Fibroblast of skin of left biceps (primary cell): ENCODE measurements around the gene DUSP16.
"Not testable (repeated sequence)": the region's sequence is repeated elsewhere in the genome, so short reads cannot be mapped to it uniquely, and the experiment has no call there.

ENCODE experiments used
- DNase-seq, 2 experiments: peaks; one replicate each; pipeline ENCODE4 v3.0.0-alpha.2; 2013; ENCODE audit warnings: low read depth in 2 of 2

Gene DUSP16

DNA sequence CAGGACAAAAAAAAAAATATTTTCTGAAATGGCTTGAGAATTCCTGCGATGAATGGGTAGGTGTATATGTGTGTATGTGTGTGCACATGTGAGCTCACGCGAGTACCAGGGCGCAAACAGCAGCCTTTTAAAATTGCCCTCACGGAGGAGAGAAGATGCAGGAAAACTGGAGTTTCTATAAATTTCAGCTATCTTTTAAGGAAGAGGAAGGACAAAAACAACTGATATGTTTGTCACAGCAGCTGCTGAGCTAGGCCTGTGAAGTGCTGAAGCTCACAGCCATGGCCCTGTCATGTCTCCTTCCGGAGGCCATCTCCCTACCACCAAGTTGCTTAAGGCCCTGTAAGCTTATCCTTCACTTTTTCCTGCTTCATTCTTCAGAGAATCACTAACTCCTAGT, 40.8 kb downstream of the DUSP16 start:
- DNase-seq = no peak

DNA sequence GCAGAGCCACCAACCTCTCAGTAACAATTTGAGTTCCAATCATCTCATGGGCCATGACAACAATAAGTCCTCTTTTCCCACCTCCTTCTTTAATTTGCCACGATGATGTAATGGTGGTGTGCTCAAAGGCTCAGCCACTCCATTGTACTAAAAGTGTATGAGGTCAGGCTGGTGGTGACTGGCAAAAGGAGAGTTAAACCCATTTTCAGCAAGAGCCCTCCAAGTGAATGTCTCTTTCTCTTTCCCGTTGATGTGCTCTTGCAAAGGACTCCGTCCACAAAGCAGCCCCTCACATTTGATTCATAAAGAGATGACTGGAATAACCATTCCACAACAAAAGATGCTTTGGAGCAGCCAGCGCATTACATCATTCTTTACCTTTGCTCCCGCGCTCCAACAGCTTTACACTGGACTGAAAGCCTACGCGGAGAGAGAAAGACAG, 41.6 kb downstream of the DUSP16 start:
- no peak for DNase-seq

DNA sequence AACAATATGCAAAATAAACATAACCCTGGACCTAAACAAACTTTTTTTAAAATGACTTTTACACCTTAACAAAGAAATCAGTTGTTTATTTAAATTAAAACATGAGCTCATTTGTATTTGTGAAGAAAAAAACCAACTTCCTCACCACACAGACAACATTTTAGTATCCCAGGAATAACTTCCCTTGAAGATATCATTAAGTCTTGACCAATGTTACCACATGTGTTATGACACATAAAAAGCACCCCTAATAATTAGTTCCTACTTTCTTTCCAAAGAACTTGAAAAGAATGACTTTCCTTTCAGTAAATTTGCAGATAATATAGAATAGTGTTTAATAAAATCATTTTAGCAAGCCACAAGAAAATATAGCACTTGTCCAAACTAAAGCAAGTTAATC, 42.4 kb downstream of the DUSP16 start:
- DNase-seq = no peak

DNA sequence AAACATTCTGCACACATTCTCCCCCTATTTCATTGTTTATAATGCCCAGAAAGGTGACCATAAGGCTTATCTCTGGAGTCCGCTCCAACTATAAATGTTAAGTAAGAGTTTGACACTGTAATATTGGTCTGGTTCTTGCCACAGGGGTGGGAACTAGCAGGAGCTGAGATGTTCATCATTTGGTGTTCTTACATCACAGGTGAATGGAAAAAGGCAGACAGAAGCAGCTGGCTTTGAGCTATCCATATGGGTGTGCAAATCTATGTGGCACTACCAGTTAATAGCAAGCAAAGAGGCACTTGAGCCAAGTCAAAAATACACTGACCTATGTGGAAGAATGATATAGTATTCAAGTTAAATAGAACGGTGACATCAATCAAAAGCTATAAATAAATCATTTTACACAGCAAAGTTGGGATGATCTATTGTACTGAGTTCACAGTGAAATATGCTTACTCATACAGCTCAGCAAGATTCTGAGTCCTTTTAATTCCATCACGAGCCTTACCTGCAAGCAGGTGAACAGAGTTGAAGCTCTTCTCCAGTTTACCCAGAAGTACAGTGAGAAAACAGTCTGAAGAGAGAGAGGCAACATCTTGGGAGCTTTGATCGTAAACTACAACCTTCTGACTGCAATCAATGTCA, 43.2 kb downstream of the DUSP16 start:
- DNase-seq = no peak

DNA sequence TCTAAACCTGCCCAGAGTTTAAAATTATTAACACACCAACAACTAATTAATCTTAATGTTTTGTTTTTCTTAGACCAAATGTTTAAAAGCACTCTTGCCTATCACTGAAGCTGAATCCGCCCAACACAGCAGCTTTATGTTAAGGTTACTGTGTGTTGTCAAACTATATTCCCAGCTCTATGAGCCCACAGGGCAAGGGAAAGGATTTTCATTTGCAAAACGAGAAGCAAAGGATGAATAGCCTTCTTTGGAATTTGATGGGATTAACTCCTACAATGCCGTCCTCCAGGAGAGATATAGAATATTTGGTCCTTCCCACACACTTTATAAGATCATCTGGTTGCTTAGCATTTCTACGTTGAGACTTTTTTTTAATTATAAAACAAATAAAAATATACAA, 43.7 kb downstream of the DUSP16 start:
- no peak for DNase-seq

DNA sequence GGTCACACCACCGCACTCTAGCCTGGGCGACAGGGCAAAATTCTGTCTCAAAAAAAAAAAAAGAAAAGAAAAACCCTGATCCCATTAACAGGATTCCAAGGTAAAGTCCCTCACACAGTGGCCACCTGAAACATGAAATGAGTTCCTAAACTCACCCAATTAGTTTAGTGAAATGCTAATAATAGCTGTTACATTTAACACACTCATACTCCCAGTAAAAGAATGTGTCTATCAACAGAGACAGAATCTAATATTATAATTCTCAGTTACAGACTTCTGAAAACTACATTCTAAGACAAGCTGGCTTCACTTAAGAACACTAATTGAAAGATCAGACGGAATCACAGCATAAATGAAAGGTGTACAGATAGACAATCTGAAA, 44.2 kb downstream of the DUSP16 start:
- DNase-seq = no peak

DNA sequence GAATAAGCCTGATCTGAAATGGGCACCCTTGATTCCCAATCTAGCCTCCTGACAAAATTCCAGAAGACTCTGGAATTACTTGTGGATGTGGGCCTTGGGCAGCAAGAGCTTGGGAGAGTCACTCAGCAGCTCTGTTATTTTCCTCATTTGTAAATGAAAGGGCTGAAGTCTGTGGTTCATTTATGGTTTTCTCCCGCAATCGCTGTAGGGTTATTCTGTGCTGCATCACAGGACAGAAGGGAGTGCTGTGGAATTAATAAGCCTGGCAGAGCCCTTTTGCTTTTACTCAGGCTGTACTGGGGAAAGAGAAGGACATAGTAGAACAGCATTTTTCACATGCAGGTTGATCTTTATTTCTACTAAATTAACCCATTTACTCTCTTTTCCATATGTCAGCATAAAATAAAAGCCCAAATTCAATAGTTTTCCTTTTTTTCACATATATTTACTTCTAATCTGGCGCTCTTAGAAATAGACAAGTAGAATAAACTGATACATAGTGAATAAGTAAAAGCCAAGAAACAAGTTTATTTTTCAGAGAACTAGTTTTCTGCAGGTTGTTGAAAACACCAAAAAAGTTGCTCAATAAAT, 49.2 kb downstream of the DUSP16 start:
- DNase-seq = no peak

DNA sequence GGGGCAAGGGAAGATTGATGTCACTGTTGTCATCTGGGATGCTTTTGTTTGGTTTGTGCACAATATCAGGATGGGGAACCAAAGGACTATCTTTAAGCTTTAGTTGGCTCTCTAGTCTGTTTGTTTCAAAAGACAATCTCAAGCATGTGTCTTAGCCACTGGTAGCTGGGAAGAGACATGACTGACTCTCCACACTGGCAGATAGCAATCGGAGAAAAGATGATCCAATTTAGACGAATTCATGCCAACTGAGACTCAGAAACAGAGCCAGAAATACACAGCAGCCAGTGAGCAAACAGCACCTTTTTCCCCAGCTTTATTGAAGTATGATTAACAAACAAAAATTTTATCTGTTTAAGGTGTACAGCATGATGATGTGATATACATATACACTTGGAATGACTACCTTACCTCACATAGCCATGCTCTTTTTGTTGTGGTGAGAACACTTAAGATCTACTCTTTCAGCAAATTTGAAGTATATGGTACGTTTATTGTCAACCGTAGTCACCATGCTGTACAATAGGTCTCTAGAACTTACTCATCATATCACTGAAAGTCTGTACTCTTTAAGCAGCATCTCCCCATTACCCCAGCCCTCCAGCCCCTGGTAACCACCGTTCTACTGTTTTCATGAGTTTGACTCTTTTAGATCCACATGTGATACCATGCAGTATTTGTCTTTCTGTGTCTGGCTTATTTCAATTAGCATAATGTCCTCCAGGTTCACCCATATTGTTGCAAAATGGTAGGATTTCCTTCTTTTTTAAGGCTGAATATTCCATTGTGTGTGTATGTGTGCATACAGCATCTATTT, 50.6 kb downstream of the DUSP16 start:
- DNase-seq = no peak

DNA sequence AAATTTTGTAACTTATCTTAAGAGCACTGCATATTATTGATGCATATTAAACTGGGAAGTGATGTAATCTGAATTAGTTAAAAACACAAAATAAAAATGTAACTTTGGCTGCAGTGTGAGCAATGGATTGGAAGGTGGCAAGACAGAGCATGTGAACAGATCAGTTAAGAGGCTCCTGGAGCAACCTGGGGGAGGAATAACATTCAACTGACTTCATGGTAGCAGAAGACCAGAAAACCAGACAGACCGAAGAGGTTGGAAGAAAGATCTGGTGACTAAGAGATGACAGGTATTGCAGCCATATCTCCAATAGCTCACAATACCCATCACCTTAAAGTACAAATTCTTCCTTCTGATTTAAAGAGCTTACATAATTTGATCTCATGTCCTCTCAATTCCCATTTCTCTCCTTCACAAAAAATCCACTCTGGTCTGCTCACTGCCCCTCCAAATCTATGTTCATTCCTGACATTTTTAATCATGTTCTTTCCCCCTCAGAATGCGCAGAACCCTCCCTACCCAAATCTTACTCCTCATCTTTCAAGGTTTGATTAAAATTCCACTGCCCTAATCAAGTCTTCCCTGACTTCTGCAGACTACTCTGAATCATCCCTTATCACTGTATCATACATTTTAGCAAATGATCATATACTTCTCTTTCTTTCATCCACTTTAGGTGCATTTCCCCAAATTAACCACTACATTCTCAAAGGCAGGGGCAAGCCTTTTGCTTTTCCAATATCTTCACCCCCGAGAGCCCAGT, 51.5 kb downstream of the DUSP16 start:
- no peak for DNase-seq

DNA sequence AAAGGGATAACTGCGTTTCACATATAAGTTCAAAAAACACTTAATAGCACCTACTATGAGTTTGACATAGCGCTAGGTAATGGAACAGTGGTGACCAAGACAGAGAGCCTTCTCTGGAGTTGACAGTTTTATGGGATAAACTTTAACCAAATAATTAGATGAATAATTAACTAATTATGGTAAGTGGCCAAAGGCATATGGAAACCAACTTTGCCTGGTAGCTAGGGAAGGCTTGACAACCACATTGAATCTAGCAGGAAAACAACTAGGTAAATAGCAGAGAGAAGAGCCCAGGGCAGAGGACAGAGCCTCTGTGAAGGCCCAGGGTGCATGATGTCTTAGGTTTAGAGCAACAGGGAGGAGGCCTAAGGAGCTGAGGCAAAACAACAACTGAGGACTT, 52.1 kb downstream of the DUSP16 start:
- no peak for DNase-seq

DNA sequence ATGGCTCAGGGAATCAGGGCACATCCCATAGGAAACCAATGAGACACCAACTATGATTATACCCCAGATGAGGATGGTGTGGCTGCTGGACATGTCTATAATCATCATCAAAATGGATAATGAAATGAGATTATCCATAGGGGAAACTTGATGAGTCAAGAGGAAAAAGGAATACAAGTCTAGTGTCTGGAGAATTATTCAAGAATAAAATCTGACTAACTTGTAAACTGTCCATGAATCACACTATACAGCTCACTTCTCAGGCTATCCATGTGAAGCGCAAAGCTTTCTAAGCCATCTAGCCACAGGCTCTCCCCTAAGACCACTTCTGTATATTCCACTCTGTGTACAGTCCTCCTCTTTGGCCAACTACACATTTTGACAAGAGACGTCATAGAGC, 52.5 kb downstream of the DUSP16 start:
- peak; percentile 35 to 41 for DNase-seq

DNA sequence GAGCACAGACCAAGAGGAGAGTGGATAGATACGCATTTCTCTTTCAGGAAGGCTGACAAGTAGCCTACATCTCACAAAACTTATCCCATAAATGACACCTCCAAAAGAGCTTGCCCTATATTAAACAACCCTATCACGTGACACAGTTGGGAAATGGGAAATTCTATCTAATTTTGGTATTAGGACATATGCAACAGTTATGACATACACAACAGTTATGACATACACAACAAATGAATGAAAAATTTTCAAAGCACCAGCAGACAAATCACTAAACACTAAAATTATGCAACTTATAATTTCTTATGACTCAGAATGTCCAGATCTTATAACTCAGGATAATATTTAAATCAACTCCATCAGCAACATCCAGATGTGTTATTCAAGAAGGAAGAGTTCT, 54.1 kb downstream of the DUSP16 start:
- peak; percentile 32 to 40 for DNase-seq

DNA sequence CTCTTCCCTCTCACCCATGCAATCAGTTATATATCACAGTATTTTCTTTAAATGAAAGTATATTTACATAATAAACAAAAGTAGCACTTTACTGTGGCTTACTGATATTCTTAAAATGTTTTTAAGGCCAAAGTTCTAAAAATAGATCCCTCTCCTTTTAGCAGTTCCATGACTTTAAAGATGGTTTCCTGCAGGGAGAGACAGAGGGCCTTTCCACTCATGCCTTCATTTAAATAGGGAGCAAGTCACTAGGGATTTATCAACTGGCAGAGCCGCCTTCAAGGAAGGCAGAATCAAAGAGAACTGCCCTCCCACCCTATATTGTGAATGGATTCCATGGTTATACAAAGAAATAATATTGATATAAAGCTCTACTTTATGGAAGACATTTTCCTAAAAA, 55.5 kb downstream of the DUSP16 start:
- DNase-seq = no peak

DNA sequence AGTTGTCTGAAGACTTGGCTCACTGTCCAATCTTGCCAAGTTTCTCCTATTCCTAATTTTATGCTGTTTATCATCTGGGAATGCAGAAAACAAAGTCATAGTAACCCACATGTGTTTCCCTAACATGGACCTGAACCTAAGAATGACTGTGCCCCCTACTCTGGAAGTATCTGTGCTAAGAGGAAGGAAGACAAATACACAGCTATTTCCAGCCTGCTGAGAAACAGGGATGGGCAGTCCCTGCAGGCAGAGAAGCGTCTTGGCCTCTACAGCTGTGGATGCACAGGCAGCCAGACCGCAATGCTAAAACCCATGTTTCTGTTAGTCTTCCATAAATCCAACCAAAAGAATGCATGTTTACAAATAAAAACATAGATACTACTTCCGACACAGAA, 56.2 kb downstream of the DUSP16 start:
- DNase-seq = peak; percentile 3 to 11

DNA sequence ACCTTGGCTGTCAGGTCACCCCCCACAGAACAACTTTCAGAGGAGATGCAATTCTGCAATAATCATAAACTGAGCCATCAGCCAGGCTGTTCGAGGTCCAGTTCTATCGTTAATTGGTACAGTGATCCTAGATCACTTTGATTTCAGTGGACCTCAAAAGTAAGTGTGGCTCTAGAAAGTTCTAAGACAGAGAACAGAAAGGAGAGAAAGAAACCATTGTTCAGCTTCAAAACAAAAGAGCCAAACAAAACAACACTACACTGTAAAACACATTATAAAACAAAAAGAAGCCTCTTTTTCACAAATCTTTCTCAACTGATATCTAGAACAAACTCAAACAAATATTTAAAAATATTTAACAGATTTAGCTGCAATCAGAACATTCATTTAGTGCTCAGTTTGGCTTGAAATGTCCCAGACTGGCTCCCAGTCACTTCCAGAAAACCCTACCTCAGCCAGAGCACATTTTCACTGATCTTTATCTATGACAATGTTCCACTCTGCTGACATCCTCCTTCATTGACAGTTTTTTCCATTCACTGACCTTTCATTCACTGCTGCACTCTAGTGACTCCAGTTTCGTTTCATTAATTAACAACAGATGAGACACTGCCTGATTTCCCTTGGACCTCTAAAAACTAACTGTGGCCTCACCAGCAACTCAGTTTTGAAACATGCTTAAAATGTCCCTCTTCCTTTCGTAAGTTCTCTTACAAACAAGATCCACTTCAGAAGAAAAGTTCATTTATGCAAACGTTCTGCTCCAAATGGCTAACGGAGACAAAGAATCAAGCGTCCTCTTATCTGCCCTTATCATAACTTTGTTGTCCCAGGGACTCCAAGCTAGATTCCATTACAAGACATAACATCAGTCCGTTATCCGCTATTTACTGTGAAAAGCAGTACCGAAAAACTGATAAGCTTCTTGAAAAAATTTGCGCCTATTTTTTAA, 56.8 kb downstream of the DUSP16 start:
- peak; percentile 49 to 51 for DNase-seq

DNA sequence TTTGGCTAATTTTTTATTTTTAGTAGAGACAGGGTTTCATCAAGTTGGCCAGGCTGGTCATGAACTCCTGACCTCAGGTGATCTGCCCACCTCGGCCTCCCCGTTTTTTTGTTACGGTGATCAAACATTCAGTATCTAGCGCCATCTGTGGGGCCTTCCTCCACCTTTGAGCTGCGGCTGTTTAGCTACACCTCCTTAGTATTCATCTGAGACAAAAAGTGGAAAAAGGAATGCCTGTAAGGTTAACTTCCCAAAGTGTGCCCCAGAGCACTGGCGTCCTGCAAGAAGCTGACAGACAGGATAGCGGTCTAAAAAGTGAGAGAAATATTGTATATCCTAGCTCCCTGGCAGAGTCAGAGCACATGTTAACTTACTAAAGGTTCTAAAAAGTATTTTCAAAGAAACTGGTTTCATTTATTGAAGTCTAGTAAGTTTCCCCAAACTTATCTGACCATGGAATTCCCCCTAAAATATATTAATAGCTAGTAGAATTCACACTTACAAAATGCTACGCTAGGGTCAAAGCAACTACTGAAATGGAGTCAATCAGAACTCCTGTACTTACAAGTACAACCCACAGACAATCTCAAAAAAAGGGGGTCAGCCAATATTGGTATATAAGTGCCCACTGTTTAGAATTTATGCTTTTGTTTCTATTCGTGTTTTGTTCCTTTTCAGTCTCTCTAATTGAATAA, 59.1 kb downstream of the DUSP16 start:
- no peak for DNase-seq

DNA sequence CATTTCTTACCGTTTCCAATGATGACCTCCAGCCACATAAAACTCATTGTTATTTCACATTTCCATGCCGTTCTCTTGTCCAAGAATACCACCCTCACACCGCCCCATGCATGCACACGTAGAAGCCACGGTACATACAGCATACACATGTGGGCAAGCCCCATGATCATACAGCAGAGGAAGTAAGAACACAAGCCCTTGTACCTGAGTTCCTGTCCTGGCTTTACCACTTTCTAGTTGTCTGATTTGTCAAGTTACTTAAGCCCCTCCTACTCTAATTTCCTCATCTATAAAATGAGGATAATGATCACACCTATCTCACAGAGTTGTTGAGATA, 59.9 kb downstream of the DUSP16 start:
- no peak for DNase-seq

DNA sequence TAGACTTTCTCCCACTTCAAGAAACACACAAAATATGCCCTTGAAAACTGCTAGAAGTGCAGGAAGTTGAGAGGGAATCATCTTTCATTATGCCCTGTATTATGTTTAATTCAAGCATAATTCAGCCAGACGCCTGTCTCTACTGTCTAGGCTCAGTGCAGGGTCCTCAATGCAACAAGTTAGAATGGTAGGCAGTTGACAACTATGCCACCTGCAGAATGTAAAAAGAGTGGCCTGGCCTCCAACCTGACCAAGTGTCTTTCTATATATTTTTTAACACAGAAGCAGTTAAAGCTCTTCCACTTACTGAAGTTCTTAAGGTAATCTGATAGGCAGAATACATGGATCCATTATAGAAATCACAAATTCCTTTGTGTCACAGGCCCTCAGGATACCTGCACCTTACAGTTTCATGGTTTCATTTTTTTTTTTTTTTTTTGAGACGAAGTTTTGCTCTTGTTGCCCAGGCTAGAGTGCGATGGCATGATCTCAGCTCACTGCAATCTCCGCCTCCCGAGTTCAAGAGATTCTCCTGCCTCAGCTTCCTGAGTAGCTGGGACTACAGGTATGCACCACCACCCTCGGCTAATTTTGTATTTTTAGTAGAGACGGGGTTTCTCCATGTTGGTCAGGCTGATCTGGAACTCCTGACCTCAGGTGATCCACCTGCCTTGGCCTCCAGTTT, 60.4 kb downstream of the DUSP16 start:
- not testable (repeated sequence) for DNase-seq

DNA sequence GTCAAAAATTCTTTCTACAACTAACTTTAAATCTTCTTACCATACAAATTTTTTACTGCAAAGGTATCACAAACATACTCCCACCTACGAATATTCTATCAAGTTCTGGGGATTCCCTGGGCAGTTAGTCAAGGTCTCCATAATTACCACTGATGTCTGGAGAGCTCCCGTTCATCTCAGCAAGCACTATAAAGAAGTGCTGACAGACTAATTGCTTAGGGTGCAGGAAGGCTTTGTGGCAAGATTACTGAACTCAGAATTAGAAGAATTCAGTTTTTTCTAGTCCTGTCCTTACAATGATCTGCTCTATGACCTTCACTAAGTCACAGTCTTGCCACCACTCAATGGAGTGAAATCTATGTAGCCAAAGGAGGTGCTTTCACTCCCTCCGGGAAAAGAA, 61.5 kb downstream of the DUSP16 start:
- no peak for DNase-seq
